ENCODE data around the gene MICAL1. TPM values are rescaled to one million over a fixed set of nuclear protein-coding genes. Genes with fewer than 3 reads are reported as not detected.

Gene MICAL1
- total RNA-seq, 3 donors from 2014 or later: 23.6 to 29.8 (median 25.5) TPM

DNA sequence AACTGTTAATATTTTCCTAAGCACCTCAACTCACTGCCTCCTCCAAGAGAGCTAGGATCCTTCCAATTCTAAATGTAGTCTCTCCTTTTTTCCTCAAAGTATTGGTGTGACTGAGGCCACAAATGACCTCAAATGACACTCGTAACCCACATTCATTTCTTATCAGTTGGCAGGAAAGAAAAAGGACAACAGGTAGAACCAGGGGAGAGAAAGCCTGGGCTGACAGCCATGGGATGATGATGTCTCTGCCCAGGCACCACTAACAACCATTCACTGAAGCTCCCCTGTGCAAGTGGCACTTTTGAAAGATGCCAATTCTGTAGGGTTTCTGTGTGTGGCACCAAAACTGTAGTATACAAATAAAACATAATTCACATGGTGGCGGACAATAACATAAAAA lies 20.1 kb upstream of the MICAL1 start:
- Histone ChIP-seq H3K27me3 (no peaks in the 10 kb centered on the region), H3K4me1 (peaks cover 0 to 4% of the 10 kb centered on the region in 2 donors), H3K9me3 (no peaks in the 10 kb centered on the region), H3K27ac (no peak overlapping the region), H3K4me3 (no peak overlapping the region), H3K36me3 (peaks cover 11% of the 10 kb centered on the region)
- intact Hi-C loops (cut with DNase I; ENCODE audit: low total_unique reads): no loop called here
- TF ChIP-seq, protein P1, sequence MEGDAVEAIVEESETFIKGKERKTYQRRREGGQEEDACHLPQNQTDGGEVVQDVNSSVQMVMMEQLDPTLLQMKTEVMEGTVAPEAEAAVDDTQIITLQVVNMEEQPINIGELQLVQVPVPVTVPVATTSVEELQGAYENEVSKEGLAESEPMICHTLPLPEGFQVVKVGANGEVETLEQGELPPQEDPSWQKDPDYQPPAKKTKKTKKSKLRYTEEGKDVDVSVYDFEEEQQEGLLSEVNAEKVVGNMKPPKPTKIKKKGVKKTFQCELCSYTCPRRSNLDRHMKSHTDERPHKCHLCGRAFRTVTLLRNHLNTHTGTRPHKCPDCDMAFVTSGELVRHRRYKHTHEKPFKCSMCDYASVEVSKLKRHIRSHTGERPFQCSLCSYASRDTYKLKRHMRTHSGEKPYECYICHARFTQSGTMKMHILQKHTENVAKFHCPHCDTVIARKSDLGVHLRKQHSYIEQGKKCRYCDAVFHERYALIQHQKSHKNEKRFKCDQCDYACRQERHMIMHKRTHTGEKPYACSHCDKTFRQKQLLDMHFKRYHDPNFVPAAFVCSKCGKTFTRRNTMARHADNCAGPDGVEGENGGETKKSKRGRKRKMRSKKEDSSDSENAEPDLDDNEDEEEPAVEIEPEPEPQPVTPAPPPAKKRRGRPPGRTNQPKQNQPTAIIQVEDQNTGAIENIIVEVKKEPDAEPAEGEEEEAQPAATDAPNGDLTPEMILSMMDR (IDR thresholded peaks at IDR 0.05): no peak
- TF ChIP-seq POLR2AphosphoS5 (IDR thresholded peaks at IDR 0.05) (no peak), POLR2A (IDR thresholded peaks at IDR 0.05) (no peak)
- no peak for DNase-seq (ENCODE audit: low spot score in 2 of 2)

DNA sequence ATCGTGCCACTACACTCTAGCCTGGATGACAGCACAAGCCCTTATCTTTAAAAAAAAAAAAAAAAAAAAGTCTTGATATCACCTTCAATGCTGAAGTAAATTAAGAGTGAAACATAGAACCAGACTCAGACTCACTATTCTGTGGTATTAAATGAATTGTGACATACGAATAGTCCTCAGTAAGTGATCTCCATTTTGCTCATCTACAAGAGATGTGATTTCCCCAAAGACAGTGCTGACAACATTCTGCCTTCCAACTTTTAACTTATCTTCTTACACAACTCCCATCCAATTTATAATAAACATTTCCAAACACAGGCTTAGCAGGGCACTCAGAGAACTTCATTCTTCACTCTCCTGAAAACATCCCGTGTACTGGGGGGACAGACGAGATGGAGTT lies 19.4 kb upstream of the MICAL1 start:
- intact Hi-C loops (cut with DNase I; ENCODE audit: low total_unique reads): no loop called here
- Histone ChIP-seq H3K27me3 (no peaks in the 10 kb centered on the region), H3K4me3 (no peak overlapping the region), H3K36me3 (peaks cover 11% of the 10 kb centered on the region), H3K9me3 (no peaks in the 10 kb centered on the region), H3K4me1 (no peaks in the 10 kb centered on the region), H3K27ac (no peak overlapping the region)
- no peak for DNase-seq (ENCODE audit: low spot score in 2 of 2)
- TF ChIP-seq, protein P1 (IDR thresholded peaks at IDR 0.05): no peak
- TF ChIP-seq POLR2A (IDR thresholded peaks at IDR 0.05) (no peak), POLR2AphosphoS5 (IDR thresholded peaks at IDR 0.05) (no peak)

DNA sequence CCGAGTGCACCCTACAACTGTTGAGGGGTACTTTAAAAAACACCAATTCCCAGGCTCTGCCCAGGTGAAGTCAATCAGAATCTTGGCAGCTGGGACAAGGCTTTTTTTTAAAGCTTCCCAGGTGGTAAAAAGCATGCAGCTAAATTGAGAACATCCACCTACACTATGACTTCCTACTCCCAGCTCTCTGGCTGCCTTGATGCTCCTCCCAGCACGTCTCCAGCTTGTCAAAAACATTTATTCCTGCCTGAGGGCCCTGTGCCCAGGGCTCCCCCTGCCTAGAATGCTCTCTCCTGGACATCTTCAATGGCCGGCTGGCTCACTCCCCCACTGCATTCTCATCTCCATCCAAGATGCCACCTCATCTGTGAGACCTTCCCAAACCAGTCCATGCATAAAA lies 17.5 kb upstream of the MICAL1 start:
- no peak overlapping the region for H3K27ac ChIP-seq
- intact Hi-C loops (cut with DNase I; ENCODE audit: low total_unique reads): no loop called here
- peaks cover 11% of the 10 kb centered on the region for H3K36me3 ChIP-seq
- no peaks in the 10 kb centered on the region for H3K27me3 ChIP-seq
- H3K4me3 ChIP-seq: no peak overlapping the region
- DNase-seq (ENCODE audit: low spot score in 2 of 2): no peak
- TF ChIP-seq POLR2A (IDR thresholded peaks at IDR 0.05): no peak
- TF ChIP-seq, protein P1 (IDR thresholded peaks at IDR 0.05): no peak
- TF ChIP-seq POLR2AphosphoS5 (IDR thresholded peaks at IDR 0.05): no peak
- H3K4me1 ChIP-seq: no peaks in the 10 kb centered on the region
- H3K9me3 ChIP-seq: no peaks in the 10 kb centered on the region

DNA sequence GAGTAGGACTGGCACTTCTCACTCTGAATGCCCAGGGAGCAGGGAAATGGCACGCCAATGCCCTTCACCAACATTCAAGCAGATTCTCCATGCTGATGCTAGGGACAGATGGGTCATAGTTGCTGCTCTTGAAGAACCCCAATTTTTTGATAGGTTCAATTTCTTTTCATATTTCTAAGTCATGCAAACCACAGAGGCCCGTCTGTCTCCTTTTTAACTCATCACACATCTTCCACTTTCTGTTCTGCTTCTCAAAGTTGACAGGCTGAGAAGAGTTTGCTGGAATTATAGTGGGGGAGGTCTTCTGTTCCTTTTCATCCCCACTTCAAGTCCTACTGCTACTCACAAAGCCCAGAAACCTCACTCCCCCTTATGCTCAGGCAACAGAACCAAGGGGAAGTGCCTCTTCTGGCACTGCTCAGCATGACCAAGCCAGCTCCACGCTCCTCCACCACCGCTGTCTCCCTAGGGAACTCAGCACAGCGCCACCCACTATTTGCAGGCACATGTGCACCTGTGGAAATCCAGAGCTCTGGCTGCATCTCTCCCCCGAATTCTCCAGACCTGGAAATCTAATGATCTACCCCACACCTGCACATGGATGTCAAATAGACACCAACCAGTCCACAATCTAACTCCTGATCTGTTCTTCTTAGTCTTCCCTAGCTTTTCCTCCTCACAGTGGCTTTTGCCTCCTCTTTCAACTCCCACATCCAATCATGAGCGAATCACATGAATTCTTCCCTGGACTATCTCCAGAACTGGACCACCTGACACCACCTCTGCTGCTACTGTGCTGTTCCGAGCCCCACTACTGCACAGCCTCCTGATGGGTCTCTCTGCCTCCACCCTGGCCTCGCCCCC lies 16.8 kb upstream of the MICAL1 start:
- TF ChIP-seq POLR2A (IDR thresholded peaks at IDR 0.05): no peak
- no peak for TF ChIP-seq POLR2AphosphoS5 (IDR thresholded peaks at IDR 0.05)
- TF ChIP-seq, protein P1 (IDR thresholded peaks at IDR 0.05): no peak
- no peak for DNase-seq (ENCODE audit: low spot score in 2 of 2)
- no peaks in the 10 kb centered on the region for H3K9me3 ChIP-seq
- intact Hi-C loops (cut with DNase I; ENCODE audit: low total_unique reads): no loop called here
- peaks cover 11% of the 10 kb centered on the region for H3K36me3 ChIP-seq
- no peaks in the 10 kb centered on the region for H3K27me3 ChIP-seq
- H3K4me1 ChIP-seq: no peaks in the 10 kb centered on the region
- H3K27ac ChIP-seq: no peak overlapping the region
- H3K4me3 ChIP-seq: no peak overlapping the region

DNA sequence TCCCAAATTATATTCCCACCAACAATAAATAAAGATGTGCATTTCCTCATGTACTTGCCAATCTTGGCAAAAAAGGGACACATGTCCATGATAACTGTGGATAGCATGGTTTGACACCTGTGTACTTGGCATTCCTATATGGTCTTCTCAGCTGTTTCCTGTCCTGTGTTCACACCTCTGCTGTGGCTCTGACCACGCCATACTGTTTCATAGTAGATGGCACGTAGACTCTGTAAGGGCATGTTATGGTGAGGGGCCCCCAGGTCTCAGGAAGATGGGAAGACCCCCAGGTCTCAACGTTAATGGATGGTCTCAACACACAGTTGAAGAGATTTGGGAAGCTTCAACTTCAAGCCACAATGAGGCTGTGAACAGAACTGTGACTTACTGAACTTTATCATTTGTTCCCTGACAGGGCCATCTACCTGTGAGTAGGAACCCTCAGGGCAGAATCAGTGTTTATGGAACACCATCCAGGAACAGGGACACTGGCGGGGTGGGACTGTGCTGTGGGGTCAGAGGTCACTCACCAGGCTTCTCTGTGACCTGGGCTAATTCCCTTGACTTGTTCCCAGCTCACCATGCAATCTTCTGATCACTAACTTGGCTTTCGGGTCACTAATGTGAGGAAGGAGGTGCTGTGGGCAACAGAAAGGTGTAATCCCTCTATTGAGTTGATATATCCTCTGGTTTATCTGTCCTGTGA lies 15.7 kb upstream of the MICAL1 start:
- Histone ChIP-seq H3K27me3 (no peaks in the 10 kb centered on the region), H3K4me1 (no peaks in the 10 kb centered on the region), H3K4me3 (no peak overlapping the region), H3K9me3 (no peaks in the 10 kb centered on the region), H3K27ac (no peak overlapping the region), H3K36me3 (peaks cover 11% of the 10 kb centered on the region)
- intact Hi-C loops (cut with DNase I; ENCODE audit: low total_unique reads): no loop called here
- TF ChIP-seq POLR2A (IDR thresholded peaks at IDR 0.05) (no peak), POLR2AphosphoS5 (IDR thresholded peaks at IDR 0.05) (no peak)
- TF ChIP-seq, protein P1 (IDR thresholded peaks at IDR 0.05): no peak
- DNase-seq (ENCODE audit: low spot score in 2 of 2): no peak

Measured in breast epithelium (tissue), 4 donors.